Endothelial cell of umbilical vein (primary cell): ENCODE results near the gene EXOC1L.

Experiments
- EZH2 ChIP-seq: IDR thresholded peaks from 2 replicates; pipeline ENCODE4 v1.6.1; 2012; ENCODE audit warnings: borderline replicate concordance, low read depth, mild to moderate bottlenecking, moderate library complexity, low read length, inconsistent platforms; ENCODE audit not compliant: severe bottlenecking
- TF ChIP-seq, protein P1 (sequence below), 2 donors: IDR thresholded peaks; 1 replicate in 1 of 2; 2 replicates in 1 of 2; pipeline ENCODE4 v1.5.1; 2011; ENCODE audit warnings: low read length in 2 of 2, mild to moderate bottlenecking in 2 of 2, moderate library complexity in 2 of 2, control low read depth in 1 of 2, inconsistent platforms in 1 of 2, low read depth in 1 of 2; ENCODE audit not compliant: insufficient read depth in 1 of 2; ENCODE audit errors: extremely low read depth in 1 of 2

DNA sequence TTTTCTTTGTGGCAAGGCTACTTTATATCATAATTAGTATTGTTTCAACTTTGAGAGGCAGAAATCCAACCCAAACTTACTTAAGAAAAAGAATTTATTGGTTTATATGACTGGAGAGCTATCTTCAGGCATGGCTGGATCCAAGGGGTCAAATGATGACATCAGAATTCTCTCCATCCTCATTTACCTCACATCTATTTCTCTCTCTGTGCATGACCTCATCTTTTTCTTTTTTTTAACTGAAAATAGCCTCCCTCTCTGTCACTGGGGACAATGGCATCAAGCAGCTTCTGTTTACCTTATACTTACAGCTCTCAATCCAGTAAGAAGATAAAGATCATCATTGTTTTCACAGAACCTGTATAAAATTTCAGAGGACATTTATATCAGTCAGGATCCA, 12.0 kb upstream of the EXOC1L start:
- TF ChIP-seq, protein P1, sequence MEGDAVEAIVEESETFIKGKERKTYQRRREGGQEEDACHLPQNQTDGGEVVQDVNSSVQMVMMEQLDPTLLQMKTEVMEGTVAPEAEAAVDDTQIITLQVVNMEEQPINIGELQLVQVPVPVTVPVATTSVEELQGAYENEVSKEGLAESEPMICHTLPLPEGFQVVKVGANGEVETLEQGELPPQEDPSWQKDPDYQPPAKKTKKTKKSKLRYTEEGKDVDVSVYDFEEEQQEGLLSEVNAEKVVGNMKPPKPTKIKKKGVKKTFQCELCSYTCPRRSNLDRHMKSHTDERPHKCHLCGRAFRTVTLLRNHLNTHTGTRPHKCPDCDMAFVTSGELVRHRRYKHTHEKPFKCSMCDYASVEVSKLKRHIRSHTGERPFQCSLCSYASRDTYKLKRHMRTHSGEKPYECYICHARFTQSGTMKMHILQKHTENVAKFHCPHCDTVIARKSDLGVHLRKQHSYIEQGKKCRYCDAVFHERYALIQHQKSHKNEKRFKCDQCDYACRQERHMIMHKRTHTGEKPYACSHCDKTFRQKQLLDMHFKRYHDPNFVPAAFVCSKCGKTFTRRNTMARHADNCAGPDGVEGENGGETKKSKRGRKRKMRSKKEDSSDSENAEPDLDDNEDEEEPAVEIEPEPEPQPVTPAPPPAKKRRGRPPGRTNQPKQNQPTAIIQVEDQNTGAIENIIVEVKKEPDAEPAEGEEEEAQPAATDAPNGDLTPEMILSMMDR (IDR thresholded peaks at IDR 0.05; ENCODE audit: extremely low read depth in 1 of 2, insufficient read depth in 1 of 2, low read depth in 1 of 2, low read length in 2 of 2), result no peak
- no peak for TF ChIP-seq EZH2
